Glomerular visceral epithelial cell (primary cell): ENCODE results near the gene NEU4.
A peak's percentile ranks its signal among the peaks of the same experiment; 100 is the strongest.
"Not testable (repeated sequence)": the region's sequence is repeated elsewhere in the genome, so short reads cannot be mapped to it uniquely, and the experiment has no call there.

Experiments
- DNase-seq: peaks from one replicate; pipeline ENCODE4 v3.0.0-alpha.2; 2016; ENCODE audit errors: extremely low spot score

NEU4 gene

DNA sequence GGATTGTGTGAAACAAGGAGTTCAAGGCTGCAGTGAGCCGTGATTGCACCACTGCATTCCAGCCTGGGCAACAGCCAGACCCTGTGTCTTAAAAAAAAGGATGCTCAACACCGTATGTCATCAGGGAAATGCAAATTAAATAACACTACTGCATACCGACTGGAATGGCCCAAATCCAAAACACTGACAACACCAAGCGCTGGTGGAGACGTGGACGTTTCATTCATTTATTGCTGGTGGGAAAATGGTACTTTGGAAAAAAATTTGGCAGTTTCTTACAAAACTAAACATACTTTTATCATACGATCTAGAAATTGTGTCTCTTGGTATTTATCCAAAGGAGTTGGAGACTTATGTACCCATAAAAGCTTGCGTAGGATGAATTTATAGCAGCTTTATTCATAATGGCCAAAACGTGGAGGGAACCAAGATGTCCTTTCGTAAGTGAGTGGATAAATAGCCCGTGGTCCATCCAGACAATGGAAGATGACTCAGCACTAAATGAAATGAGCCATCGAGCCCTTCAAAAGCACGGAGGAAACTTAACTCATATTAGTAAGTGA lies 24.2 kb downstream of the NEU4 start:
- no peak for DNase-seq

DNA sequence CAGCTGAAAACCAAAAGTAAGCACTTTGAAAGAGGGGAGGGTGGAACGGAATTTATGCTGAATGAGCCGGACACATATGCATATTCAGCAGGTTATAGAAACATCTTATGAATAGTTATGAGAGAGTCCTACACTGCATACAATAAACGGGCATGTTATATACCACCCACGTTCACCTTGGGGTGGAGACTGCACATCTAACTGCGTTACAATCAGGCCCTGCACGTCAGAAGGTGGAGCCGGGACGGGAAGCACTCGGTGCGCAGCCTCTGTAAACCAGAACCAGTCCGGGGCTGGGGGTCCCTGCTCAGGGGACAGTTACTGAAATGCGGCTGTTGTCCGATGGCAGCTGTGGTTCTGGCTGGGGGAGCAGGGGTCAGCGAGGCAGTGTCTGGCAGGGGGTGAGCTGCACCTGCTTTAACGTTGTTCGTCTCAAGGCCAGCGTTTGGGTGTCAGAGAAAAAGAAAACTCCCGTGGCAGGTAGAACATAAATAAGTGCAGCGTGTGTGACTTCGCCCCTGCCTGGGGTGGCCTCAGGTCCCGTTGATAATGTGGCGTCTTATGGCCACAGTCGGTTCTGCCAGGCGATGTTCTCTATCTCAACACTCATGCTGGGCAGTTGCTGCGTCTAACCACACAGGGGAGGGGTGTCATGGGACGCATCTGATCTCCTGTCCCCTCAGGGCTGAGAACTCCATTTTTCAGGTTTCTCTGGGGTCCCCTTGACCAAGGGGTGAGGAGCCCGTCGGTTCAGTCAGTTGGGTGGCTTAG lies 24.9 kb downstream of the NEU4 start:
- DNase-seq = not testable (repeated sequence)

DNA sequence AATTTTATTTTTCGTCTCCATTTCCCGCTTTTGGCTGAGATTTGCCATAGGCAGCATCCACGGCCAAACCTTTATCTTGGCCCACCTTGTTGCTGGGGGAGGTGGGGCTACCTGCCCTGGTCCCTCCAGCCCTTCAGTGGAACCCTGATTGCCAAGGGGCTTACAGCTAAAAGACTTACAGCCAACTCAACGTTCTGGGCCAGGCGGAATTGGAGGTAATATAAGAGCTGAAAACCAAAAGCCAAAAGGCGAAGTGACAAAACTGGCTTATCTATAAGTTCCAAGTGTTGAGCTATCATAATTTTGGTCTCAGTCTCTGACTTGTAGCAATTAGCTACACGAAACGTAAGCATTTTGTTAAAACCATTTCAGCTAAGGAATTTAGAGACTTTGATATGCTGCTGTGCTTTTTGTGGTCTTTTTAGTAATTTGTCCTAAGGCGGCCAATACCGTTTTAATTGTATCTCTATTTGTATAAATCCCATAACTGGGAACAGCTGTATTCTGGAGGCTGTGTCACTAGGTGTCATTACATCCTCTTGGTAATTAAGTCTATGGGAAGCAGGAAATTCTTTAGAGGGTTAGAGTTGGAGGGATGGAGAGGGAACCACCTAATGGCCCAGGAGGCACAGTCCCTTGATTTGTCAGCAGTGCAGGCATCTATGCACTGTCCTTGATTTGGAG lies 25.7 kb downstream of the NEU4 start:
- DNase-seq = no peak

DNA sequence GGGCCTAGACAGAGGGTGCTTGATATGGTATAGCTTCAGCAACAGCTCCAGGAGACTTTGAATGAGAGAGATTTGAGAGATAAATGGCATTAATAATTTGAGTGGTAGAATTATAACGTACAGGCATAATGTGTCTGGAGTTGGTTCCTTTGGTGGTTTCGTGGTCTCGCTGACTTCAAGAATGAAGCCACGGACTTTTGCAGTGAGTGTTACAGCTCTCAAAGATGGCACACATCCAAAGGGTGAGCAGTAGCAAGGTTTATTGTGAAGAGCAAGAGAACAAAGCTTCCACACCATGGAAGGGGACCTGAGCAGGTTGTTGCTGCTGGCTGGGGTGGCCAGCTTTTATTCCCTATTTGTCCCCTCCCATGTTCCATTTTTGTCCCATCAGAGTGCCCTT lies 26.6 kb downstream of the NEU4 start:
- DNase-seq = no peak

DNA sequence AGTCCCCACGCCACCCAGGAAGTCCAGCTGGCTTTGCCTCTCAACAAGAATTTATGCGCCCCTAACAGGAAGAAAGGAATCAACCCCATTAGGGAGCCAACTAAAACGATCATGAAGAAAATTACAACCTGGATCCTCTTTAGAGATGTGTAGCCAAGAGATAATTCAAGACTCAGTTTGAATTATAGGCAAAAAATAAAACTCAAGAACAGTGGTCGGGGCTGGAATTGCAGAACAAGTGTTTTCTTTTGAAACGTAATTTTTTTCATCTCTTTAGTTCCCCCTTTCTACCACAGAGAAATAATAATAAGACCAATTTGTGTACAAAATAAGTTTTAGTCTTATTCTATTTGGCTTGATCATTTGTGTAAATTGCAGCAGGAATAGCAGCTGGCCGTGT lies 27.3 kb downstream of the NEU4 start:
- DNase-seq = no peak

DNA sequence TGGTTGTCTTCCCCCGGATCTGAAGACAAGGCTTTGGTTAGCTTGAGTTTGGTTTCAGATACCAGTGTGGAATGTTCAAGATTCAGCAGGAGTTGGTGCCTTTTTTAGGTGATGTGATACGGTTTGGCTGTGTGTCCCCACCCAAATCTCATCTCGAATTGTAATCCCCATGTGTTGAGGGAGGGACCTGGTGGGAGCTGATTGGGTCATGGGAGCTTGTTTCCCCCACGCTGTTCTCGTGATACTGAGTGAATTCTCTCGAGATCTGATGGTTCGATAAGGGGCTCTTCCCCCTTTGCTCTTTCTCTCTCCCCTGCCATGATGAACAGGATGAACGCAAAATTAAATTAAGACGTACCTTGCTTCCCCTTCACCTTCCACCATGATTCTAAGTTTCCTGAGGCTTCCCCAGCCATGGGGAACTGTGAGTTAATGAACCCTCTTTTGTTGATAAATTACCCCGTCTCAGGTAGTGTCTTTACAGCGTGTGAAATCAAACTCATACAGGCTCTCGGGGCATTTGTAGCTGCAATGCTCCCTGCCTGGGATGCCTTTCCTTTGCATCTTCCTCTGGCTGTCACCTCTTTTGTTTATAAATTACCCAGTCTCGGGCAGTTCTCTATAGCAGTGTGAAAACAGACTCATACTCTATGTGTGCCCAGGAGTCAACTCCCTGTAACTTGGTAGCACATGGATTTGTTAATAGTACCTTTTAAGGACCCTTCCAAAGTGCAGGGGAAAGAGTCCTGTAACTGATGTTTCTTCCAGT lies 28.4 kb downstream of the NEU4 start:
- no peak for DNase-seq

DNA sequence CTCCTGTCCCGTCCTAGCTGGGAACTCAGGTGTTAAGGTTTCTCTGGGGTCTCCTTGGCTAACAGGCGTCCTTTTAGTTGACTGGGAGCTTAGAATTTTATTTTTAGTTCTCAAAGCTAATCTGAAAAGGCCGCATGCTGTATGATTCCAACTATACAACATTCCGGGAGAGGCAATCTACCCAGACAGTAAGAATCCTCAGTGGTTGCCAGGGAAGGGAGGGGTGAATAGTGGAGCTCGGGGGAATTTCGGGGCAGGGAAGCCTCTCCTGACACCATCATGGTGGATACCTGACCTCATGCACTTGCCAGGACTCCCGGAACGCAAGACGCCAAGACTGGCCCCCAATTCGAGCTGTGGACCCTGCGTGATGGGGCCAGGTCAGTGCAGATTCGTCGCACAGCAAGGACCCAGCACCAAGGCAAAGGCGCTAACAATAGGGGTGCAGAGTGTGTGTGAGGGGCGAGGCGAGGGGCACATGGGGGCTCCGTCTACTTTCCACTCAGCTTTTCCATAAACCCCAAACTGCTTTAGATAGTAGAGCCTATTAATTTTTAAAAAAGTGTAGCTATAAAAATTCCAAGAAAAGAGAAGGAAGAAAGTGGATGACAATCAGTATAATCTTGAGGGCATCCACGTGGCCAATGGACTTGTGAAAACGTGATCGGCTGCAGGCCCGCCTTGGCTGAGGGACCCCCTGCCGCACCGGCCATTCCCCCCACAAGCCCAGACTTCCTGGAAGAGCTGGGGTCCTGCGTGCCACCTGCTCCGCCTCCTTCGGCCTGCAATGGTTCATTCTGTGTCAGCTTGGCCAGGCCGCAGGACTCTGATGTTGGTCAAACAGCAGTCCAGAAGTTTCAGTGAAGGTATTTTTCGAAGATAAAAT lies 32.4 kb downstream of the NEU4 start:
- DNase-seq = no peak

DNA sequence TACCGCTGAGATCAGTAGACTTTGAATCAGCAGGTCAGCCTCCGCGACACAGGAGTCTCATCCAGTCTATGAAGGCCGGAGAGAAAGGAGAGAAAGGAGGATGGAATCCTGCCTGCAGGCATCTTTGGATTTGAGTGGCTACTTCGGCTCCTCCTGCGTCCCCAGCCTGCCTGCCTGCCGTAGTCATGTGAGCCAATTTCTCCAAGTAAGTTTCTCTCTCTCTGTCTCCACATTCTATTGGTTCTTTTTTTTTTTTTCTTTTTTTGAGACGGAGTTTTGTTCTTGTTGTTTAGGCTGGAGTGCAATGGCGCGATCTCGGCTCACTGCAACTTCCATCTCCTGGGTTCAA lies 33.0 kb downstream of the NEU4 start:
- no peak for DNase-seq

DNA sequence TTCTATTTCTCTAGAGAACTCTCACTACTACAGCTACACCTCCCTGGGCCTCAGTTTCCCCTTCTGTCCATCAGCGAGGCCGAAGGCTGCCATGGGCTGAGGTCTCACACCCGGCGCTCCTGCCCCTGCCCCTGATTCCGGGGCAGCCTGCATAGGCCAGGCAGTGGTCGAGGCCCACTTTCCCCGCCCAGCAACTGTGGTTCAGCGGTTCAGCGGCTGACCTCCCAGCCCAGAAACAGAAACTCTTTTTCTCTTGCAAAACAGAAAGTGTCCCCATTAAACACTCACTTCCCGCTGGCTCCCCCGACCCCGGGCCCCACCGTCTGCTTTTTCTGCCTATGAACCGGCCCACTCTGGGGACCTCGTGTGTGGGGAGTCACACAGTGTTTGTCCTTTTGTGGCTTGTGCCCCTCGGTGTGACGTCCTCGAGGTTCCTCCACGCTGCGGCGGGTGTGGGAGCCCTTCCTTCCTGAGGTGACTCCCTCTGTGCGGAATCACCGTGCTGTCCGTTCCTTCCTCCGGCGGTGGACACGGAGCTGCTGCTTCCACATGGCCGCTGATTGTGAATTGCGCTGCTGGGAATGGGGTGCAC lies 33.7 kb downstream of the NEU4 start:
- no peak for DNase-seq

DNA sequence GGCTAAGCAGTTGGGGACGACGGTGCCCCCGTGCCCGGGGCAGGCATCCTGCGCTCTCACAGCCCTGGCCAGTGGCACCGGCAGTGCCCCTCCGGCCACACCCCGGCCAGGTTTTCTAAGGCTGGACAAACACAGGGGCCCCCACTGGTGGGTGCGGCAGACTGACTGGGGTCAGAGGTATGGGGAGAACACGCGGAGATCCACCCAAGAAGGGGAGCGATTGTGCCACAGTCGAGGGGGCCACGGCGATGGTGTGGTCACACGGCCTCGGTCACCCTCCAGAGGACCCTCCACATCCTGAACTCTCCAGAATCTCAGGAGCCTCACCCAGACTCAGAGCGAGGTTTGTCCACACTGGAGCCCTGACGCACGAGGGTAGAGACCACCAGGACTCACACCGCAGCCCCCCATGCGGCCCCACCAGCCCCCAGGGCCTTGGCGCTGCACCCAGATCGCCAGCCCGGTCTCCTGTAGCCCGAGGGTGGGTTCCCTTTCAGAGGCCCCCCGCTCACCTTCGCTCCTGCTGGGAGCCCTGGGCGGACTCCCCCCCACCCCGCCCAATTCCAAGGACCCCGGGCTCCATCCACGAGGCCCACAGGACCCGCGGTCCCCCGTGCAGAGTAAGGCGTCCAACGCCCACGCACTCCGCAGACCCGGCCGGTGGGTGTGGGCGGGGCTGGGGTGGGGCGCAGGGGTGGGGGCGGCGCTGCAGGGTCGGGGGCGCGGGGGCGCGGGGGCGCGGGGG lies 34.5 kb downstream of the NEU4 start:
- no peak for DNase-seq

DNA sequence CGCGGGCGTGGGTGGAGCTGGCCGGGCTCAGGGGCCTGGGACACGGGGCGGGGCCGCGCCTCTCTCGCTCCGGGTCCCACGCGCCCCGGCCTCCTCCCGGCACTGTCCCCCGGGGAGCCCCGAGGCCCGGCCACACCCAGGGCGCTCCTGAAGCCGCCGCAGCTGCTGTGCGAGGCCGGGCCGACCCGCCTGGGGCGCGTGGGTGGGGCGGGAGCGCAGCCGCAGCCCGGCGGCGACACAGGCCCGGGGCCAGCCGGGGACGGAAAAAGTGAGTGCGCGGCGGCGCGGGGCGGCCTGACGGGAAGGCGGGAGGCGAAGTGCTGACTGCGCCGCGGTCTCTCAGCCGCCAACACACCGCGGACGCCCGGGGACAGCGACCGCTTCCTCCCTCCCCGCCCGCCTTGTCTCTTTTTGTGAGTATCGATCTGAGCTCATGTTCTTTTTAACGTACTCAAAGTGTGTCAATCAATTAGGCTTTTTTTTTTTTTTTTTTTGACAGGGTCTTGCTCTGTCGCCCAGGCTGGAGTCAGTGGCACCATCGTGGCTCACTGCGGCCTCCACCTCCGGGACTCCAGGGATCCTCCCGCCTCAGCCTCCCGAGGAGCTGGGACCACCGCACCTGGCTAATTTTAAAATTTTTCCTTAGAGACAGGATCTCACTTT lies 35.2 kb downstream of the NEU4 start:
- peak; percentile 17 for DNase-seq

DNA sequence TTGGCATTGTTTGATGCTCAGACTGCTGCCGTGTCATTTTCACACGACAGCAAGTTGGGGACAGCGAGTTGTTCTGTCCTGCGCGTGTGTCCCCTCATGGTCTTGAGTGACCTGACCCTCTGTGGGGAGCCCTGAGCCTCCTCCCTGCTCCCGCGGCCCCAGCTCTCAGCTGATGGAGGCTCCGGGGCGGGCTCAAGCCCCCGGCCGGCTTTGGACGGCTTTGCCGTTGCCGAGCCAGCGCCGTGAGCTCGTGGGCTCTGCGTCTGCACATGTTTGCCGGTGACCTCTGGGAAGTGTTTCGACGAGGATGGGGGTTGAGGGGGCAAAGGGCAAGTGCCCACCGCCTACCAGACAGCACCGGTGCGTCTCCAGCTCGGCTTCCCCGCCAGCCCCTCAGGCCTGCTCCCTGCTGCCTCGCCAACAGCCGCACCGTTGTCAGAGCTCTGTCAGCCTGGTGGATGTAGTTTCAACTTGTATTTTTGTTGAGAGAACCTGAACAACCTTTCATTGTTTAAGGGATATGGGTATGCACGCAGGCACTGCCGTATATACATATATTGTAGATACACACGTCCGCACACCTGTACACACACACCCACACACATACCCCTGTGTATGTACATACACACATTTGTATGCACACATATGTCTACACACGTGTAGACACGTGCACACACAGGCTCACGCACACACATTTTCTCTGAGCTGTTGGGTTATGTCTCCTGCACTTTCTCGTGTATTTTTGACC lies 36.0 kb downstream of the NEU4 start:
- no peak for DNase-seq

DNA sequence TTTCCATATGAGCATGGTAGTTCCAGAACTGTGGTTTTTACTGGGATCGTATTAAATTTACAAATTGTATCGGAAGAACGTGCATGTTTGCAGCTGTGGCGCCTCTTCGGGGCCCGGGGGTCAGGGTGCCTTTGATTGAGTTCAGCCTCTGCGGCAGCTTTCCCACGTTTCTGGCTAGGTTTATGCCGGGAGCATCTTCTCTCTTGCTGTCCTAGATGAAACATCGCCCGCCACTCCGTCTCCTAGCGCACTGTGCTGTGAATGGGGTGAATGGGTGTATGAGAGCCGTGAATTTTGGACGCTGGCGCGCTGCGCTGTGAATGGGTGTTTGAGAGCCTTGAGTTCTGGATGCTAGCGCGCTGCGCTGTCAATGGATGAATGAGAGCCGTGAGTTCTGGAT lies 37.4 kb downstream of the NEU4 start:
- no peak for DNase-seq

DNA sequence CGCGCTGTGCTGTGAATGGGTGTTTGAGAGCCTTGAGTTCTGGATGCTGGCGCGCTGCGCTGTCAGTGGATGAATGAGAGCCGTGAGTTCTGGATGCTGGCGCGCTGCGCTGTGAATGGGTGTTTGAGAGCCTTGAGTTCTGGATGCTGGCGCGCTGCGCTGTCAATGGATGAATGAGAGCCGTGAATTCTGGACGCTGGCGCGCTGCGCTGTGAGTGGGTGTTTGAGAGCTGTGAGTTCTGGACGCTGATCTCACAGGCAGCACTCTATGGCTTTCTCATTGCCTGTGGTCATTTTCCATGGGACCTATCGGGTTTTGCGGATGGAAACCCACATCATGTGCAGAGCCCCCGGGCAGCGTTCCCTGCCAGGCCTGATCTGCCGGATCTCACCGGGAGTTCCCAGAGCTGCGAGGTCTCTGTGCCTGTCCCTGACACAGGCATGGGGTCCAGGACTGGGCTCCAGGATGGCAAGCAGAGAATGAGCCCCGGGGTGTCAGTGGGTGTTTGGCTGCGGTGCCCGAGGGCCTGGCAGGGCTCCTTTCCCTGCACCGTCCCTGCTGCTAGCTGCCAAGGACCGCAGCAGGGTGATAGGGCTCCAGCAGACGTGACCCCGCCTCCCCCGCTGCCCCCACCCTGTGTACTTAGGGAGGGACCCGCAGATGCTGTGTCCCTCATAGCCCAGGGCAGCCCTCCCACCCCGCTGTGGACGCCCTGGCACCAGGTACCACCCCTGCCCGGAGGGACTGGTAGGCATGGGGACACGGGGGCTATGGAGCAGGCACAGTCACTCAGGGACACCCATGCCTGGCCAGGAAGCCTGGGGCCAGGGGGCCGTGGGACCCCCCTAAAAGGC lies 40.0 kb downstream of the NEU4 start:
- no peak for DNase-seq

DNA sequence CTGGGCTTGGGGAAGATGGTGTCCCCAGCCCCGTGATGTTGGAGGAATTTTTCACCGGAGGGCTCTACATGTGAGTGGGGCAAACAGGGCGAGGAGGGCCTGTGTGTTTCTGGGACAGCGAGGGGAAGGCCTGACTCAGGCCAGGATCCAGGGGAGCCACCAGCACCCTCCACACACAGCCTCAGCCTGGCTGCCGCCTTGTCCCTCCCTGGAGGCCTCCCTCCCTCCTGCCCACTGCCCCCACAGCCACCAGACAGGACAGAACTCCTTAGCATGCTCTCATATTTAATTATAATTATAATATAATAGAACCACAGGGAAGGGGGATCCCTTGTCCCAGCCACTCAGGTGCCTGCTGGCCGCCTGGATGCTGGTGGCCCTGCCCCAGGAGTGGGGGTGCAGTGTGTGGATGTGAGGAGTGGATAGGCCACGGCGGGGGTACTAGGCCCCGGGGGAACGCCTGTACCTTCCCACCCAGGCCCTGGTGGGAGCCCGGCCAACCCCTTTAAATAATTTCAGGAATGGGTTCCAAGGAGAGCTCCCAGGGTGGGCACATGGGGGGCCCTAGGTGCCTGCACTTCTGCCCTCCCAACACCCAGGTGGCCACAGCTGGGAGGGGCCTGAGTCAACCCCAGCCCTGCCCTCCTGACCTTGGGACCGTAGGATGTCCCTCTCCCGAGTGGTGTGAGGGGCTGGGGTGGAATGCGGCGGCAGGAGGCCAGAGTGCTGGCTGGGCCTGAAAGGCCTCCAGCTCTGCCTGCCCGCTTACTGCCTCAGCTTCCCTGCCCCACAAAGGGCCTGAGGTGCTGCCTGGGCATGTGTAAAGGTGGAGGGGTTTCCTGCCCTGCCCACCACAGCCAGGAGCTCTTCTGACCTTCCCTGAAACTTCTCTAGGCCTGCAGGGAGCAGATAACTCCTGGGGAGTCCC lies 40.9 kb downstream of the NEU4 start:
- DNase-seq = no peak

DNA sequence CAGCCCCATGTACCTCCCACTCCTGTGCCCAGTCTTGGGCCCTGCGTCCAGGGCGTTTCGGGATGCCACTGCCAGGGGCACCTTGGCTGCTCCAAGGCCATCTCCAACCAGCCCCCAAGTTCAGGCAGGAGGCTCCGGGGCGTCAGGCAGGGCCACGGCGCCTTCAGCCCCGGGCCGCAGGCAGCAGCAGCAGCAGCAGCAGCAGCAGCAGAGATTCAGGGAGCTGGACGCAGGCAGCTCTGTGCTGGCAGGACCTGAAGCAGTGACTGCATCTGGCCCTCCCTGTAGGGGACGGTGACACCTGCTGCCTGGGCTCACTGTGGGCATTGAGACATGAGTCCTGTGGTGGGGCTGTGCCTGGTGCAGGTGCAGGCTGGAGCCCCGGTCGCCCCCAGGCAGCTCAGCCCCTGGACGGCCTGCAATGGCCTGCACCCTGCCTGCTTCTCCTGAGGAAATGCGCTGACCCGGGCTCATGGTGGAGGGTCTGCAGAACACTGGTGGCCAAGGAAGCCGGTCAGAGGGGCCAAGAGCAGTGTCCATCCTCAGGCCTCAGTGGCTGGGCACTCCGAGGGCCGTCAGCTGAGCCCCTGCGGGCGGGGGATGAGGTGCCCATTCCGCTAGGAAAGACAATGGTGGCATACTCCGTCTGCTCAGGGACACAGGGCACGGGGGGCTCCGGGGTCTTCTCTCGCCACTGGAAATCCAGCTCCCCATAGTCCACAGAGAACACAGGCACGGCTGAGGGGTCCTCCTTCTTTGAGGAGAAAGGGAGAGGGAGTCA lies 41.7 kb downstream of the NEU4 start:
- no peak for DNase-seq
